OCI-LY3 (cell line): ENCODE data around the gene APOO.

Experiments
- EZH2phosphoT487 ChIP-seq: fragments of 200-600 bp; shearing (Covaris generic); IDR thresholded peaks from 2 replicates; pipeline ENCODE4 v1.6.1; 2018; ENCODE audit warnings: antibody characterized with exemption, mixed run types, low read depth
- TF ChIP-seq, protein P1 (sequence below): fragments of 200-600, 300-600 bp; sonication (generic); IDR thresholded peaks from 2 replicates; pipeline ENCODE4 v1.5.1; 2014; ENCODE audit warnings: antibody characterized with exemption, low read length, low read depth

- TF ChIP-seq, protein P1, sequence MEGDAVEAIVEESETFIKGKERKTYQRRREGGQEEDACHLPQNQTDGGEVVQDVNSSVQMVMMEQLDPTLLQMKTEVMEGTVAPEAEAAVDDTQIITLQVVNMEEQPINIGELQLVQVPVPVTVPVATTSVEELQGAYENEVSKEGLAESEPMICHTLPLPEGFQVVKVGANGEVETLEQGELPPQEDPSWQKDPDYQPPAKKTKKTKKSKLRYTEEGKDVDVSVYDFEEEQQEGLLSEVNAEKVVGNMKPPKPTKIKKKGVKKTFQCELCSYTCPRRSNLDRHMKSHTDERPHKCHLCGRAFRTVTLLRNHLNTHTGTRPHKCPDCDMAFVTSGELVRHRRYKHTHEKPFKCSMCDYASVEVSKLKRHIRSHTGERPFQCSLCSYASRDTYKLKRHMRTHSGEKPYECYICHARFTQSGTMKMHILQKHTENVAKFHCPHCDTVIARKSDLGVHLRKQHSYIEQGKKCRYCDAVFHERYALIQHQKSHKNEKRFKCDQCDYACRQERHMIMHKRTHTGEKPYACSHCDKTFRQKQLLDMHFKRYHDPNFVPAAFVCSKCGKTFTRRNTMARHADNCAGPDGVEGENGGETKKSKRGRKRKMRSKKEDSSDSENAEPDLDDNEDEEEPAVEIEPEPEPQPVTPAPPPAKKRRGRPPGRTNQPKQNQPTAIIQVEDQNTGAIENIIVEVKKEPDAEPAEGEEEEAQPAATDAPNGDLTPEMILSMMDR = no peak
- no peak for TF ChIP-seq EZH2phosphoT487
These were observed 118.8 kb downstream of the APOO start for GRCh38 chrX:23788946-23789345.
